ENCODE data around the gene TMEM217. TPM values are rescaled to one million over a fixed set of nuclear protein-coding genes. Genes with fewer than 3 reads are reported as not detected.
A peak's percentile ranks its signal among the peaks of the same experiment; 100 is the strongest.

TMEM217 gene
- total RNA-seq, 1 donor from 2014 or later: 4.0 TPM

DNA sequence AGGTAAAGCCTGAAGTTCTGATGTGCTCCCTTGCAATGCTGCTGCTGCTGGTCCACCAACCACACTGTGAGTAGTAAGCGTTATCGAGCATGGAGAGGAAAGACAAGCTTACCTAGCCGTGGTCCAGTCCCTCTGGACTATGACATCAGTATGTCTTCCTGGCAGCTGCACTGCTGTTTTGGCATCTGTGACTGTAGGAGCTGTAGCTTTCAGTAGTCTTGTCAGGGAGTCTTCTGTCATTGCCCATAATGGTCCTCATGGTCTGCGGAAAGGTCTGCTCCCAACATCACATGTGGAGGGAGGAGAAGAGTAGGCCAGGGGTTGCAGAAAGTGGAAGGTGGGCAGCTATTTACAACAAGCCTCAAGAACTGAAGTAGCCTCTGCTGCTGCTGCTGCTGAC is 26.8 kb upstream of the TMEM217 start:
- Mint-ChIP-seq H3K4me1 (ENCODE audit: low read depth) (peaks cover 45% of the 10 kb centered on the region), H3K27ac (ENCODE audit: unreplicated experiment) (no peak overlapping the region), H3K4me3 (ENCODE audit: unreplicated experiment) (no peak overlapping the region), H3K9me3 (ENCODE audit: low read depth) (no peaks in the 10 kb centered on the region), H3K36me3 (ENCODE audit: low read depth) (peaks cover 22% of the 10 kb centered on the region), H3K27me3 (ENCODE audit: low read depth) (no peaks in the 10 kb centered on the region)
- TF ChIP-seq, protein P1, sequence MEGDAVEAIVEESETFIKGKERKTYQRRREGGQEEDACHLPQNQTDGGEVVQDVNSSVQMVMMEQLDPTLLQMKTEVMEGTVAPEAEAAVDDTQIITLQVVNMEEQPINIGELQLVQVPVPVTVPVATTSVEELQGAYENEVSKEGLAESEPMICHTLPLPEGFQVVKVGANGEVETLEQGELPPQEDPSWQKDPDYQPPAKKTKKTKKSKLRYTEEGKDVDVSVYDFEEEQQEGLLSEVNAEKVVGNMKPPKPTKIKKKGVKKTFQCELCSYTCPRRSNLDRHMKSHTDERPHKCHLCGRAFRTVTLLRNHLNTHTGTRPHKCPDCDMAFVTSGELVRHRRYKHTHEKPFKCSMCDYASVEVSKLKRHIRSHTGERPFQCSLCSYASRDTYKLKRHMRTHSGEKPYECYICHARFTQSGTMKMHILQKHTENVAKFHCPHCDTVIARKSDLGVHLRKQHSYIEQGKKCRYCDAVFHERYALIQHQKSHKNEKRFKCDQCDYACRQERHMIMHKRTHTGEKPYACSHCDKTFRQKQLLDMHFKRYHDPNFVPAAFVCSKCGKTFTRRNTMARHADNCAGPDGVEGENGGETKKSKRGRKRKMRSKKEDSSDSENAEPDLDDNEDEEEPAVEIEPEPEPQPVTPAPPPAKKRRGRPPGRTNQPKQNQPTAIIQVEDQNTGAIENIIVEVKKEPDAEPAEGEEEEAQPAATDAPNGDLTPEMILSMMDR (IDR thresholded peaks at IDR 0.05): no peak
- DNase-seq (ENCODE audit: low spot score): no peak

DNA sequence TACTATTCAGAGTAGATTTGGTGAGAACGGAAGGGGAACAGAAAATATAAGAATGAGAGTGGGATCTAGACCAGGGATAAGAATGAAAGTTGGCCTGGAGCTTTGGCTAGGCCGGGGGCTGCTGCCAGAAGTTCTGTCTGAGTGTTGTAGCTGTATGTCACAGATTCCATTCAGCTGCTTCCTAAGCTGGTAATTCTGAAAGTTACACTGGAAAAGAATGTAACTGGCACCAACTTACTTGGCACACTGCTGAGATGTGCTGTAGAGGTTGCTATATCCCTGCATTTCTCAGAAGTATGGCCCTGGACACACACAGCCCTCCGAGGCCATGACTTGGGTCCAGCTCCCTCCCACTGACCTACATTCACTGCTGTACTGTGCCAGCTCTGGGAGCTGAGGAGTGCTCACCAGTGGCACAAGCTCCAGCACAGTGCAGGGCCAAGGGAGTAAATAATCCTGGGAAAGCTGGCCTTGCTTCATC is 25.8 kb upstream of the TMEM217 start:
- Mint-ChIP-seq H3K4me1 (ENCODE audit: low read depth) (peaks cover 55% of the 10 kb centered on the region), H3K4me3 (ENCODE audit: unreplicated experiment) (no peak overlapping the region), H3K27ac (ENCODE audit: unreplicated experiment) (peak overlapping the region; percentile 79), H3K27me3 (ENCODE audit: low read depth) (no peaks in the 10 kb centered on the region), H3K36me3 (ENCODE audit: low read depth) (peaks cover 20% of the 10 kb centered on the region), H3K9me3 (ENCODE audit: low read depth) (no peaks in the 10 kb centered on the region)
- TF ChIP-seq, protein P1 (IDR thresholded peaks at IDR 0.05): no peak
- DNase-seq (ENCODE audit: low spot score): no peak

DNA sequence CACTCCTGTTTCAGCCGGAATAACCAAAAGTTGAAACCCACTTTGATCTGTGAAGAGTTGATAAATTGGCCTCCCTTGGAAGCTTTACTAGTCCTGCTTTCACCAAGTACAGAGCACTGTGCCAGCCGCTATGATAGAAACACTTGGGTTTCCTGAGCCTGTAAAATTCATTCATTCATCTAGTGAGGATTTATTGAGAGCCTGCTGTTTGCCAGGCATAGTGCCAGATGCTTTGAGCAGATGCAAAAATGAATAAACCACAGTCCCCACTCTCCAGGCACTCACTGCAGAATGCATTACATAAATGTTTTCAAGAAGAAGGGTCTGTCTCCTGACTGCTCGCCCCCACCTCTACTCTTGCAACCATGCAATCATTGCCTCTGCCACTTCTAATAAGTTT is 25.3 kb upstream of the TMEM217 start:
- DNase-seq (ENCODE audit: low spot score): no peak
- Mint-ChIP-seq H3K27me3 (ENCODE audit: low read depth) (no peaks in the 10 kb centered on the region), H3K4me1 (ENCODE audit: low read depth) (peaks cover 57% of the 10 kb centered on the region), H3K36me3 (ENCODE audit: low read depth) (peaks cover 20% of the 10 kb centered on the region), H3K4me3 (ENCODE audit: unreplicated experiment) (no peak overlapping the region), H3K27ac (ENCODE audit: unreplicated experiment) (peak overlapping the region; percentile 79), H3K9me3 (ENCODE audit: low read depth) (no peaks in the 10 kb centered on the region)
- TF ChIP-seq, protein P1 (IDR thresholded peaks at IDR 0.05): no peak

DNA sequence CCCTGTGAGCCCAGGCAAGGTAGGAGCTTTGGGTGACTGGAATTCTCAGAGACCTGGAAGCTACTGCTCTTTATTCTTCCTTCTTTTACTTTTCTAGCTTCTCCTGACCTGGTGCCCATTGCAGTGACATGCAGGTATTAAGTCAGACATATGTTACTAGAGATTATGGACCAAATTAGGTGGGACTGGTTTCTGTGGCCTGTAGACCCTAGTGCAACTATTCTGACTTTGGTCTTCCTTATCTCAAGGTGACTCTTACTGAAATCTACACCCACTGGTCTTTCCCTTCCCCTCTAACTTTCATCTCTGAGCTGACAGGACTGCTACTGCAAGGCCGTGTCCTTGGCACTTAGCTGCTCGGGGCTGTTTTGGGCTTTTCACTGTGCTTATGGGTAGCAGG is 24.4 kb upstream of the TMEM217 start:
- Mint-ChIP-seq H3K27ac (ENCODE audit: unreplicated experiment) (peak overlapping the region; percentile 88), H3K4me1 (ENCODE audit: low read depth) (peaks cover 62% of the 10 kb centered on the region), H3K4me3 (ENCODE audit: unreplicated experiment) (no peak overlapping the region), H3K9me3 (ENCODE audit: low read depth) (no peaks in the 10 kb centered on the region), H3K36me3 (ENCODE audit: low read depth) (peaks cover 16% of the 10 kb centered on the region), H3K27me3 (ENCODE audit: low read depth) (no peaks in the 10 kb centered on the region)
- TF ChIP-seq, protein P1 (IDR thresholded peaks at IDR 0.05): no peak
- no peak for DNase-seq (ENCODE audit: low spot score)

DNA sequence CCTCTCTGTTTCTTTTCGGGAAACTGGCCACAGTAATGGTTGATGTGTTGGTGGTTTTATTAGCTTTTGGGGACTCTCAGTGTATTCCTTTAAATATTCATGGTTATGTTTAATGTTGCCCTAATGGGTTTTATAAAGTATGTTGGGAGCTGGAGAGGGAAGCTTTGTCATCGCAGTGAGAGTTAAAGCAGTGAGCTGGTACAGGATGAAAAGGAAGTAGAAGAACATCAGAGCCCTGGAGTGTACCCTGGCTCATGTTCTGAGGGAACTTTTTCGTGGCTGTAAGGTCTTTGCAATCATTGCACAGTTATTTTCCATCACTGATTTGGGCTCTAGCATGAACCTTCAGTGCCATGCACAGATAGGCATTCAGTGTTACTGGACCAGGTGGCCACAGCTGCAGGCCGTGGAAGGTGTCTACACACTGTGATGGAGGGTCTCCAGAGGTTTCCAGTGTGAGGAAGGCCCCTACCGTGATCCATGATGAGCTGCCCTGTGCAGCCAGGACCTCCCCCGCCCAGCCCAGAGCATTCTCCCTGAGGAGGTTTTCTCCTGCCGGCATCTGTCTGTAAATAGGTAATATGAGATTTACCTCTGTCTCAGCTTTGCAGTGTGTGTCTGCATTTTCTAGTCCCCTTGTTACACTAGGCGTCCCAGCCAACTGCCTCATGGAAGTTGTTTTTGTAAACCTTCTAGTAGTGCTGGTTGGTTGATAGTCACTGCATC is 22.4 kb upstream of the TMEM217 start:
- H3K4me1 Mint-ChIP-seq (ENCODE audit: low read depth): peaks cover 67% of the 10 kb centered on the region

More for the DNA sequence above, 22.4 kb upstream of the TMEM217 start:
- no peak for DNase-seq (ENCODE audit: low spot score)
- Mint-ChIP-seq H3K36me3 (ENCODE audit: low read depth) (peaks cover 12% of the 10 kb centered on the region), H3K27ac (ENCODE audit: unreplicated experiment) (peak overlapping the region; percentile 58), H3K27me3 (ENCODE audit: low read depth) (no peaks in the 10 kb centered on the region), H3K9me3 (ENCODE audit: low read depth) (no peaks in the 10 kb centered on the region), H3K4me3 (ENCODE audit: unreplicated experiment) (no peak overlapping the region)
- TF ChIP-seq, protein P1 (IDR thresholded peaks at IDR 0.05): no peak

All from chondrocyte (in vitro differentiated cells).